ENCODE measurements around the gene MED17.
"Not testable (repeated sequence)": the region's sequence is repeated elsewhere in the genome, so short reads cannot be mapped to it uniquely, and the experiment has no call there.

MED17 gene

DNA sequence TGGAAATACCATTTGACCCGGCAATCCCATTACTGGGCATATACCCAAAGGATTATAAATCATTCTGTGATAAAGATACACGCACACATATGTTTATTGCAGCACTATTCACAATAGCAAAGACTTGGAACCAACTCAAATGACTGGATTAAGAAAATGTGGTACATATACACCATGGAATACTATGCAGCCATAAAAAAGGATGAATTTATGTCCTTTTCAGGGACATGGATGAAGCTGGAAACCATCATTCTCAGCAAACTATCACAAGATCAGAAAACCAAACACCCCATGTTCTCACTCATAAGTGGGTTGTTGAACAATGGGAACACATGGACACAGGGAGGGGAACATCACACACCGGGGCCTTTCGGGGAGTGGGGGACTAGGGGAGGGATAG is 25.0 kb upstream of the MED17 start:
- not testable (repeated sequence) for DNase-seq

DNA sequence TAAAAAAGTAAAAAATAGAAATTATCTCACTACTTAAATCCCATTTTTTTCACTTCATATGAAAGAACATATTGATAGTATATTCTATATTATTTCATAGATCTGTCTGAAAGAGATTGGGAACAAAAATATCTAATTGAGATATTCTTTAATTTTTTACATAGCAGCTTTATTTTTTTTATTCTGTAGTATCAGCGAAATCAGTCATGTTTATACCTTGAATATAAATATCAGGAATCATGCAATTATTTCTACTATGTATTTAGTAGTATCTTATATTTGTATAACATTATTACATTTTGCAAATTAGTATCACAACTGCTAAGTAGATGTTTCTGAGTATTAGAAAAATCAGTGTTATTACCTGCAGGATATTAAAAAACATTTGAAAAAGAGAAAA is 22.2 kb upstream of the MED17 start:
- DNase-seq: no peak

DNA sequence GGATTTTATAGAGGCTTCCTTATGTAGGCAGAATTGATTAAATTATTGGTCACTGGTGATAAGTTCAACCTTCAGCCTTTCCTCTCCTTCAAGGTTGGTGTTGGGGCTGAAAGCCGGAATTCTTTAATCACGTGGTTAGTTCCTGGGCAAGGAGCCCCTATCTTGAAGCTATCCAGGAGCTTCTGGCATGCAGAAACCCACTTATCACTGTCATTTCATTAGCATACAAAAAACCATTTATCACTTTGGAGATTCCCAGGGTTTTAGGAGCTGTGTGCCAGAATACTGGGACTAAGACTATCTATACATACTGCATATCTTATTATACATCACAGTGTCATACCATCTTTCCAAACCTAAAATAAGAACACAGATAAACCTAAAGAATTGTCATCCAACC is 18.5 kb upstream of the MED17 start:
- DNase-seq: no peak

DNA sequence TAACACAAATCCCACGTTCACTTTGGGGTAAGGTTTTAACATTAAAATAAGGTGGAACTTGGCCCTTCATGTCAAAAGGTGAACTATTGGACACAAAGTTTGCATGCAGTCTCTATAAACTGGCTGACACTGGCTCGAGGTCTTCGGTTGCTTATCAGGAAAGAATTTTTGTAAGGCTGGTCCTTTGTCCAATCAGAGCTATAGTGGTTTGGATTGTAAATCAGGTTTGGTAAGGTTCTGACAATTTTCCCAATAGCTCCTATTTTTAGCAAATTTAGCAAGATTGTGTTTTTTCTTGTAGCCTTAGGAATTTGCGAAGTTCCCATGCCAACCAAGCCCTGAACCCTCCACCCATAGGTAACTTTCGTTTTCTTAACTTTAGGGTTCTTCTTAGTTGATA is 17.6 kb upstream of the MED17 start:
- no peak for DNase-seq

DNA sequence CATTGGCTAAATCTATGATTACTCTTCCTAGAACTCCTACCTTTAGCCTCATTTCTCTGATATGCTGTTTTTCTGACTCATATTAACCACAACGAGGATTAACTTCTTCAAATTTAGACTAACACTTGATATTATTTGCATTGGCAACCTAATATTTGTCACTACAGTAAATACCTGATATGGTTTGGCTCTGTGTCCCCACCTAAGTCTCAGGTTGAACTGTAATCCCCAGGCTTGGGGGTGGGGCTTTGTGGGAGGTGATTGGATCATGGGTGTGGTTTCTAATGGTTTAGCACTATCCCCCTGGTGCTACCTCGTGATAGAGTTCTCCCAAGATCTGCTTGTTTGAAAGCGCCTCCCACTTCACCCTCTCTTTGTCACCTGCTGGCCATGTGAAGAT is 17.1 kb upstream of the MED17 start:
- no peak for DNase-seq

DNA sequence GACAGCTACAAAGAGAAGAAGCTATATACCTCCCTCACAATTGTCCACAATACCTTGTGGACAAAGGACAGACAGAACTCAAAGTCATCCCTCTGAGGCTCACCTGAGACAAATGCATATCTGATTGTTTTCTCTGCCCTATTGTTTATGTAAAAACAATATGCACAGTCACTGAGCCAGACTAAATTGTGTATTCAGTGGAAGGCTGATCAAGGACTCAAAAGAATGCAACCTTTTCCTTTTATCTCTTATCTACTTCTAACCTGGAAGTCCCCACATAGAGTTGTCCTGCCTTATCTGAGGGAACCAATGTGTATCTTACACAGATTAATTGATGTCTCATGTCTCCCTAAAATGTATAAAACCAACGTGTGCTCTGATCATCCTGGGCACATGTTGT is 13.9 kb upstream of the MED17 start:
- DNase-seq: no peak

DNA sequence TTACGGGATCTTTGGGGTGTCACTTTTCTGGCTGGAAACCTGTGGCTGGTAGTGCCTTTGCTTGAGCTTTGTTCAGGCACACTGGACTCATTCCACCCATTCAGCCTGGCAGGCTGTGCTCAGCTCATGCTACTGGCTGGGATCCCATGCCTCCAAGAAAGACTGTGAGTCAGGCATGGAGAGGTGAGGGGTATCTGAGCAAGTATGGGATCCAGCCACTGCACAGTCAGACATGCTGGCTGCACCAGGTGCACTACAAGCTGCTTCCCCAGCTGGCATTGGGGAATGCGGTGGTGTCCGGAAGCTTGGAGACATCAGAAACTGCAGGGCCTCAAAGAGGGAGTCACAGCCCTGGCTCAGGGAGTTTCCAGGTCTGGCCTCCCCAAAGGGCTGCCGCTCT is 12.0 kb upstream of the MED17 start:
- no peak for DNase-seq

DNA sequence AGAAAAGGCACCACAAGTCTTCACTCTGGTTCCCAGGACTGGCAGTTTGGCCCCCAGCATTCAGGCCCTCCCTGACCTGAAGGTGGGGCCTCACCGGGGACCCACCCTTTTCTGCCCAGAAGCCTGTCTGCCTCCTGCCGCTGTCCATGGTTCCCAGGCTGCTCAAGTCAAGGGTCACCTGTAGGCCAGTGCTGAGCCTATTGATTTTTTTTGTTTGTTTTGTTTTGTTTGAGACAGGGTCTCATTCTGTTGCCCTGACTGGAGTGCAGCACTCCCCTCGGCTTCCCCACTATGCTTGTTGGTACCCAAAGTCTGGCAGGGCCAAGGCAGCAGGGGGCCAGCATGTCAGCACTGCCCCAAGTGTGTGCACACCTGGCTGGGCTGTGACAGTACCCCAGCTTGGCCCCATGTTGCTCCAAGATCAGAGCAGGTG is 11.0 kb upstream of the MED17 start:
- no peak for DNase-seq

DNA sequence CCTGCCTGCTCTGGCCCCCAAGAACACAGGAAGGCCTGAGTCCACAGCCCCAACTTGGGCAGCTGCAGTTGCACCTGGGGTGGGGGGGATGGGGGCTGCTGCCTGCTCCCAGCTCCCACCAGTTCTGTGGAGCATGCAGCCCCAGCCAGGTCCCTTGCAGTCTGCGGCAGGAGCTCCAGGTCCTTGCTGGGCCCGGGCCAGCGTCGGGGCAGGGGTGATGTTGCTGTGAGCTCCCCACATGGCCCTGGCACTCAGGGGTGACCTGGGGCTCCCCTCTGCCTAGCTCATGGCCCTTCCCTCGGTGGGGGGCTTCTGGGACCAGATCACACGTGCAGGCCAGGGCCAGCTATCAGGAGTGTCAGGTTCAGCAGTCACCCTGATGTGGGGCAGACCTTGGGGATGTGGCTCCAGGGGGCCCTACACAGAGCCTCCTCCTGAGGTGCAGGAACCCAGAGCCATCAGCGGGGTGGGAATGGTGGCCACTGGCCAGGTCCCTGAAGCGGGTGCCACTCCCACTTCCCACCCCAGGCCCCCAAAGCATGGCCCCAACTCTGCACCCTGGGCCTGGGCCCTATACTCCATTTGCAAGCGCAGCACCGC is 10.4 kb upstream of the MED17 start:
- no peak for DNase-seq

DNA sequence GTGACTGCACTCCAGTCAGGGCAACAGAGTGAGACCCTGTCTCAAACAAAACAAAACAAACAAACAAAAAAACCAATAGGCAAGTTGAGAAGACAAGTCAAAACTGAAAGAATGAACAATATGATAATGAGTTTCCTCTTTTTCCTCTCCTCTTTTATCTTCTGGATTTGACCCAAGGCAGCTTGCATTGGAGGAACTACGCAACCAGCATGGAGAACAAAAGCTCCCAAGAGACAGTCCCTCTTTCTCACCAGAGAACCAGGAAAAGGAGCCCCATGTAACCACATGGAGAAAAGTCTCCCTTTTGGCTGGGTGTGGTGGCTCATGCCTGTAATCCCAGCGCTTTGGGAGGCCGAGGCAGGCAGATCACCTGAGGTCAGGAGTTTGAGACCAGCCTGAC is 9.5 kb upstream of the MED17 start:
- DNase-seq: not testable (repeated sequence)

DNA sequence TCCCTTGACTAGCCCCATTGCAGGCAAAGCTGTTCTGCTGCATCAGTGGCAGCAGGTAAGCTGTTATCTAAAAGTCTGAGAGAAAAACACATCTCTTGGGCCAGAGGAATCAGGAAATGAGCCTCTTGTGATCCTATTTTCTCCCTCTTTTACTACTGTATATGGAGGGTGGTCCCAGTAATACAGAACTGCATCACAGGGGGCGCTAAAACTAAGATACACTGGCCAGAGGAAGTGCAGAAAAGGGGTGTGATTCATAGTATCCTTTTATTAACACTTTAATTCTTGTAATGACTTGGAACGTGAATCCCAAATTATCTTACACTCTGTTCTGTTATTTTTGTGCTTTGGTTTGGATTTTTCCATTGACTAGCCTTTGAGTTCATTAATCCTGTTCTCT is 8.8 kb upstream of the MED17 start:
- no peak for DNase-seq

DNA sequence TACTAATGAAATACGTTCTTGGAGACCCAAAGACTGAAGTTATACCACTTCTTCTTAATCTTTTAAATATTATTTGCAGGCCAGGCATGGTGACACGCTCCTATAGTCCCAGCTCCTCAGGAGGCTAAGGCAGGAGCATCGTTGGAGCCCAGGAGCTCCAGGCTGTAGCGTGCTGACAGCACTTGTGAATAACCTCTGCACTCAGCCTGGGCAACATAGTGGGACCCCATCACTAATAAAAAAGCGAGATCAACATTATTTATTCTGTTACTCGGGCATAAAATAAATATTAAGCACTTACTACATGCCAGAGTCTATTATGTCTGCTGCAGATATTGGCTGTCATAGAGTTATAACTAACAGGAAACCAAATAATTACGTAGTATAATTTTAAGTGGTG is 720 bp upstream of the MED17 start:
- no peak for DNase-seq

DNA sequence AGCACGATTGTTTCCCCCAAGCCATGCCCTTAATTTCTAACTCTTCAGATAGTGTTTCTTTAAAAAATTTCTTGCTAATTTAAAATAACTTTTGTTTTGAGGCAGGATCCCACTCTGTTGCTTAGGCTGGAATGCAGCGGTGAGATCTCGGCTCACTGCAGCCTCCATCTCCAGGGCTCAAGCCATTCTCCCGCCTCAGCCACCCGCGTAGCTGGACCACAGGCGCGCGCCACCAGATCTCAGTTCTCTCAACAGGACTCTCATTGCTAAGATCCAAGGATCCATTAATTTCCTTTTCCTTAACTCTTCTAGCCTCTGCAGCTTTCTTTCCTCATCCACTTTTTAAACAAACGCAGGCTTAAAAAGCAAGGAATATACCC is 327 bp upstream of the MED17 start:
- no peak for DNase-seq

DNA sequence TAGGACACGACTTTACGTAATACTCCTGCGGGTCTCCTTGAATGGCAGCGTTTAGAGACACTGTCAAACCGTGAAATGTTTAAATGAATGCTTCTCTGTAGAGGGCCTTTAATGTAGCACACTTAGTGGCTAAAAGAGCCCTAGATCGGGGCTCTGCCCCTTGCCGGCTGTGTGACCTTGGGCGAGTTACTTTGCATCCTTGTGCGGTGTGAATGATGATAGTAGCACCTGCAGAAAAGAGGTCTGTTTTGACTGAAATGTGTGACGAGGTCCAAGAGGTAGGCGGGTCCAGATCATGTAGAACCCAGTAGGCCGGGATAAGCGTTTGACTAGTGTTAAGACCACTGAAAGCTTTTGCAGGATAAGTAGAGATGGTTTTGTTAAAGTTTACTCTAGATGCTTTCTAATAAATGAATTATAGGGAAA is 866 bp downstream of the MED17 start:
- no peak for DNase-seq

DNA sequence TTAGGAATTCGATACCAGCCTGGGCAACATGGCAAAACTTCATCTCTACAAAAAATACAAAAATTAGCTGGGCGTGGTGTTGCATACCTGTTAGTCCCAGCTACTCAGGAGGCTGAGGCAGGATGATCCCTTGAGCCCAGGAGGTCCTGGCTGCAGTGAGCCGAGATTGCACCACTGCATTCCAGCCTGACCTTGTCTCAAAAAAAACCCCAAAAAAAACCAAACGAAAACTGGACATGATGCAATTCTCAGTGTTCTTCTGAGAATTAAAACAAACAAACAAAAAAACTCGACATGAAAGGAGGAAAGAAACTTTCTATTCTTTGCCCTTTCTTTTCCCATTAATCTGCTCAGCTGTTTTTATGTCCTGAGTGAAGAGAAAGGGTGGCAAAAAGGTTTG is 7.4 kb downstream of the MED17 start:
- no peak for DNase-seq

DNA sequence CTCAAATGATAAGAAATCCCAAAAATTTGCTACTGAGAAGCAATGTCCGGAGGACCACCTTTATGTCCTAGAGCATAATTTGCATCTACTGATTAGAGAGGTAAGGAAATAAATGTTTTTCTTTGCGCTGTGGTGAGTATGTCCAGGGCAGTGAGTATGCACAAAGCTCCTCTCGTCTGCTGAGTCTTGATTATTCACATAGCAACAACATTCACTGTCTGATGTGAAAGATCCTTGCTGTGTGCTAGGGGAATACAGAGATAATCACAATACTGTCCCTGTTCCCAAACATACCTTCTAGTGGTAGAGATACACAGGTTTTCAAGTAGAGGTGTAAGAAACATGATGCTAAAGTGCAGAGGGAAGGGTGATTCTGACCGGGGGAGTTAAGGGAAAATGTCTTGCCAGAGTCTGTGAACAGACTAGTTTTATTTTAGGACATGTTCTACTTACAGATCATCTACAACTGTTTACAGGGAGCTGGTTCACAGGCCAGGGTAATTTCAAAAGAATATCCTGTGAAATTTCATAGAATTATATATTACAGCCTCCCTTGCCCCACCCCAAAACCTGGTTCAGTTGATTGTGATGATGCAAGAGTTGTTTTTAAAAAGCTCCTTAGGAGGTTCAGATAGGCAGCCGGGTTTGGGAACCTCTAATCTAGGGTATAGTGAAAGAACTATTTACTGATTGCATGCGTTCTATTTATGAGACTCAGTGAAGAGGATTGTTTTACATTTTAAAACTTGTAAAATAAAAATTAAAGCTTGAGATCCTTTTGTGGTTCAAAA is 12.6 kb downstream of the MED17 start:
- no peak for DNase-seq

DNA sequence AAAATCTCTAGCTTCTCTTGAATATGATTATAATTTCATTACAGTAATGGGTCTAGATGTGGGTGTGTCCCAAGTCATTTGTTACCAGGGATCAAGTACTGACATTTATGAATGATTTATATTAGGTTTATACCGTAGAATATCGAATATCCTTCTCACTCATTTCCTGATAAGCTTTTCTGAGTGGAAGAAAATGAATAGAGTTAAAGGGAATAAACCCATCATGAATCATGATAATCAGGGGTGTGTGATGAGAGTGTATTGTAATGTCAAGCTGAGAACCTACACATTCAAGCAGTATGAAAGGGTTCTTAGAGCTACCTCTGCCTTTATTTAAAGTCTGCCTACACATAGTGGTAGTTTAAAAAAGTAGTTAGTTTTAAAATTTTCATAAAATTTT is 17.3 kb downstream of the MED17 start:
- no peak for DNase-seq

DNA sequence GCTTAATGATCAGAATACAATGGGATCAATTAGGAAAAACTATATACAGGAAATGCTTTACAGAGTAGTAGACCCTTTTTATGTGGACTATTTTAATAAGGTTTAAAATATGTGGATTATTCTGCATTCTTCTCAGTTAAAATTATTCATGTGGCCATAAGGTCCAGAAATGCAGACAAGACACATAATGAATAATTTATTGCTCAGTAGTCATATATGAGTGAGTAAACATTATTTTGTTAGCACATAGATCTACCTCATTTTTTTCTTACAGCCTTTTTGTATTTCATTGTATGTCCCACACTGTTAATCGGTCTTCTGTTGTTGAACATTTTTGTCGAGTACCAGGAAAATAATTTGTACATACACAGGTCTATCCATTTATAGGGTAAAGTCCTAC is 20.8 kb downstream of the MED17 start:
- no peak for DNase-seq

DNA sequence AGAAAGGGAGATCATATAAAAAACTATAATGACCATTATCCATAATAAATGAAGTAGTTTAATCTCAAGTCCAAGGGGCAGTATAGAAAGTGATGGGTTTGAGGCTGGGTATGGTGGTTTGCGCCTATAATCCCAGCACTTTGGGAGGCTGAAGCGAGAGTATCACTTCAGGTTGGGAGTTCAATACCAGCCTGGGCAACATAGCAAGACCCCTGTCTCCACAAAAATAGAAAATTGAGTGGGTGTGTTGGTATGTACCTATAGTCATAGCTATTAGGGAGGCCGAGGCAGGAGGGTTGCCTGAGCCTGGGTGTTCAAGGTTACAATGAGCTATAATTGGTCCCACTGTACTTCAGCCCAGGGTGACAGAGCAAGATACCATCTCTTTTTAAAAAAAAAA is 23.9 kb downstream of the MED17 start:
- DNase-seq: no peak

DNA sequence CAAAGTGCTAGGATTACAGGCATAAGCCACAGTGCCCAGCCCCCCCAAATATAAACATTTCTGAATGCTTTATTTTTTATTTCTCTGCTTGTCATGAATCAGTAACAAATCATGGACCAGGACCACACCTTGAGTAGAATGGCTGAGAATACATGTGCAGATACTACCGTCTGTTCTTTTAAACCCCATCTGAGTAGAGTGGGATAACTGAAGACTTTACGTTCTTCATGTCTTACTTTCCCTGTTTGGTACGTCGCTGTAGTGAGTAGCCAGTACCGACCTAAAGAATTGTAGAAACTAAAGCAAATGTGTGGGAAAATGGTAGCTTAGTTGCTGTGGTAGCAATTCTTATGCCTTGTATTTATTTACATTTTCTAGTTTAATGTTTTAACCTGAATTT is 29.9 kb downstream of the MED17 start:
- no peak for DNase-seq

DNA sequence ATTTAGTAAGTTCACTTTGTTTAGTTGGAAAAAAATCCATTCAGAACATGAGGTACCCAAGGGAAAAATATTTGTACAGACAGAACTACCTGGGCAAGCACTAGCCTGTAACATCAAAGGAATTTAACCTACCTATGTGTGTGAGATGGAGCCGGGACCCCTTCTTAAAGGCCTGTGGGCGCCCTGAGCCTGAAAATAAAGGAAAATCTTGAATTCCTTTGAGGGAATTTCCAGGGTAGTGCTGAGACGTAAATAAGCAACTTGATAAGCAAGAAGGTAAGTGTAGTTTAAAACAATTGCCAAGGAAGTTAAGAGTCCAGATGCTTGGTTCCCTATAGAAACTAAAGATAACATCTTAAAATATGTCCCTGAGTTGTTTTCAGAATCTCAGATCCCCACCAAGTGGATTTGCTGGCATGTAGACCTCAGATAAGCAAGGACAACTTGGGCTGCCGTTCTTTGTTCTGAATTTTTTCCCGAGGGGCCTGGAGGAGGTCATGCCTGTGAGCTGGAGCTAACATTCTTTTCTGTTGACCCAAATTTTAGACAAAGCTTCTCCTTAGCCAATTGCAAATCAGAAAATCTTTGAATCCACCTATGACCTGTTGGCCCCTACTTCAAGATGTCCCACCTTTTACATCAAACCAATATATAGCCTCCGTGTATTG is 31.0 kb downstream of the MED17 start:
- DNase-seq: no peak

DNA sequence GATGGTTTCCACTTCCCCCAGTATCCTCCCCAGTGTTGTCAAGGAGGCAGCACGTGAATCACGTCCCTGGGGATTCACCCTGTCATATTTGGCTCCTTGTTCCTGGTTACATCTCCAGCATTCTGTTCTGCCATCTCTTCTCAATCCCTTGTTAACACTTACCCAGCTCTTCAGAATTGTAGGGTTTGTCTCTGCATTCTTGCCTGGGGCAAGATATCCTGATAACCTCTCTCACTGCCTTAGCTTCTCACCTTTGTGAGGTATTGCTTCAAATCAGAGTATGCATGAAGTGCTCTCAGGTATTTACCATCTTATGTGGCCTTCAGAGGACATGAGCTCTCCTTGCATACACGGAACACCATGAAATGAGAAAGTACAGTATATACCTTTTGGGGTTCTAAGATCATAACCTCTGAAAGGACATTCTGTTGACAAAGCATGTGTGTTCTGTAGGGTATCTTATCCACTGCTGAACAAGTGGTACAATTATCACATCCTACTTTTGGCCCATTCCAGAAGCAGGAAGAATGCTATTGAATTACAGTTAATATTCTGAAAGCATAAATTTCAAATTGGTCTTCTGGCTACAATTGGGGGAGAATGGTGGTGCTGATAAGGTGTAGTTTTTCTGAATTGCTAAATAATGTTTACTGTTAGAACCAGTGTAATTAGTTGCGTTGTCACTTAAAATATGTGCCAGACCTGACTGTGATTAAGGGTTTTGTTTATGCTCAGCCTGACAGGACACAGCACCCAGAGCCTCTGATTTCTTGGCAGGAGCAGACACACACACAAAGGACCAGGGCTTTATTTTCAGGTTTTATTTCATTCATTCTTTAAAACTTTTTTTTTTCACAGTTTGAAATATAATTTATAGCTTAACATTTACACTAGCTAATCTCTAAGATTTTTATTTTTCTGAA is 33.6 kb downstream of the MED17 start:
- no peak for DNase-seq

Measured in effector CD4-positive, alpha-beta T cell (primary cell).